HL-60 (cell line): ENCODE results near the gene PLCB1.

Source experiments
- DNase-seq, 2 experiments: peaks; one replicate each; pipeline ENCODE4 v3.0.0-alpha.2; 2010 to 2020; ENCODE audit warnings: low read depth in 1 of 2, low spot score in 1 of 2
- H3K27ac ChIP-seq: fragments of 250-450 bp; sonication (Bioruptor Pico); replicated peaks from 2 replicates; pipeline ENCODE4 v1.5.1; 2020; ENCODE audit warnings: mild to moderate bottlenecking, moderate library complexity
- H3K27me3 ChIP-seq: fragments of 250-450 bp; sonication (Bioruptor Pico); 2 replicates; pipeline ENCODE4 v1.5.1; 2021; ENCODE audit warnings: mild to moderate bottlenecking, moderate library complexity; ENCODE audit not compliant: insufficient read depth, poor library complexity, severe bottlenecking
- H3K4me3 ChIP-seq: replicated peaks from 2 replicates; pipeline ENCODE4 v1.5.1; 2011; ENCODE audit warnings: mild to moderate bottlenecking, control low read depth, low read length; ENCODE audit not compliant: insufficient read depth
- CTCF ChIP-seq: IDR thresholded peaks from one replicate; pipeline ENCODE4 v1.5.1; 2011; ENCODE audit warnings: low read length, control low read depth, inconsistent platforms; ENCODE audit not compliant: insufficient read depth
- GABPA ChIP-seq: IDR thresholded peaks from 2 replicates; pipeline ENCODE4 v1.6.1; 2012; ENCODE audit warnings: low read depth
- POLR2AphosphoS5 ChIP-seq: IDR thresholded peaks from 2 replicates; pipeline ENCODE4 v1.6.1; 2012; ENCODE audit warnings: low read depth
- REST ChIP-seq: IDR thresholded peaks from 2 replicates; pipeline ENCODE4 v1.6.1; 2012; ENCODE audit warnings: low read depth; ENCODE audit not compliant: insufficient replicate concordance
- SPI1 ChIP-seq: IDR thresholded peaks from 2 replicates; pipeline ENCODE4 v1.6.1; 2012; ENCODE audit warnings: low read depth, mild to moderate bottlenecking, borderline replicate concordance

PLCB1 gene

GRCh38 chr20:8246153-8246552 is 114.1 kb downstream of the PLCB1 start:
- Histone ChIP-seq H3K4me3 (no peak overlapping the region), H3K27me3 (no peaks in the 10 kb centered on the region), H3K27ac (no peak overlapping the region)
- no peak for DNase-seq
- TF ChIP-seq GABPA (no peak), REST (no peak), CTCF (no peak), SPI1 (no peak), POLR2AphosphoS5 (no peak)

GRCh38 chr20:8246716-8247115 is 114.7 kb downstream of the PLCB1 start:
- no peak overlapping the region for H3K27ac ChIP-seq
- H3K4me3 ChIP-seq: no peak overlapping the region
- DNase-seq: no peak
- H3K27me3 ChIP-seq: no peaks in the 10 kb centered on the region
- TF ChIP-seq SPI1 (no peak), GABPA (no peak), REST (no peak), POLR2AphosphoS5 (no peak), CTCF (no peak)

GRCh38 chr20:8248051-8248450 is 116.0 kb downstream of the PLCB1 start:
- TF ChIP-seq CTCF (no peak), POLR2AphosphoS5 (no peak), GABPA (no peak), SPI1 (no peak), REST (no peak)

More at GRCh38 chr20:8248051-8248450, 116.0 kb downstream of the PLCB1 start:
- no peak overlapping the region for H3K4me3 ChIP-seq
- H3K27ac ChIP-seq: no peak overlapping the region
- H3K27me3 ChIP-seq: no peaks in the 10 kb centered on the region
- DNase-seq: no peak
